ENCODE data around the gene EIF4E3.

Gene EIF4E3

DNA sequence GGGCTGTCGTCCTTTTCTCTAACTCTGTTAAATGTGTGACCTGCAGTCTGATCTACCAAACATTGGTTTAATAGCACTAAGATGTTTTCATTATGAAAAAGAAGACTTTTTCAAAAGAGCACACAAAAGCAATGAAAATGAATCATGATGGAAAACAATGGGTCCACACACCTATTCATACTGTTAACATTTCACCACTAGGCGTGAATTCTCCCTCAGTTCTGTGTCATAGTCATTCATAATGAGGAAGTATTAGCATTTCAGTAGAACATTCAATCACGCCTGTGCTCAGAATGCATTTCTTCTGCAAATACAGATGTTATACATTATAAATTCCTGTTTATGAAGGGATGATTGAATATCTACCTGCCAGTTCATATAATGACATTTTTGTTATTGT lies 35.9 kb downstream of the EIF4E3 start:
- DNase-seq (ENCODE audit: low read depth): no peak

DNA sequence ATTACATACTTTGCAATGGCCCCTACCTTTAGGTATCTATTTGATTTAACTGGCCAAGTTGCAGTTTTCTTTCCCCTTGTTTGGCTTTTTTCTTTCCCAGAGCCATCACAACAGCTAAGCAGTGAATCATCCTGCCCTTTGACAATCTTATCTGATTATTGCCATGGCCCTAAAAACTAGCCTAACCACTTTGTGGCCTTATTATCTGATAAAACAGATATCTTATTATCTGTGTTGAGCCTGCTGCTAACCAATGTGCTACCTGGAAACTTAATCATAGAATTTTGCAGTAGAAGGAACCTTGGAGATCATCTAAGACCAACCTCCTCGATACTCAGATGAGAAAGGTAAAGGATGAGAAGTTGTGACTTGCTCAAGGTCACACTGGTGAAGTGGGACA lies 37.1 kb downstream of the EIF4E3 start:
- DNase-seq (ENCODE audit: low read depth): no peak

DNA sequence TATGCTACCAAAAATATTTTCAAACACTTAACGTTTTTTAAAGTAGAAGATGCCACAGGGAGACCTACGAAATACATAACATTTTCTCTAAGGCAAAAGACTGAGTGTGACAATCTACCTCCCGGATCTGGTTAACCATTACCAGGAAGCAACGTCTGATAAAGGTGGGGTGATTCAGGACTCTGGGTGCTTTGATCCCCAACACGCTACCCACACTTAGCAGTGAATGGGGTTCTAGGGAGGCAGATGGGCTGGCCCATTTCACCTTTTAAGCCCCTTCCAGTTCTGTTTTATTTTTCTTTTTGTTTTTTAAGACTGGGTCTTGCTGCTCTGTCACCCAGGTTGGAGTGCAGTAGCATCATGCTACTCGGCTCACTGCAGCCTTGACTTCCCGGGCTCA lies 39.5 kb downstream of the EIF4E3 start:
- DNase-seq (ENCODE audit: low read depth): no peak

DNA sequence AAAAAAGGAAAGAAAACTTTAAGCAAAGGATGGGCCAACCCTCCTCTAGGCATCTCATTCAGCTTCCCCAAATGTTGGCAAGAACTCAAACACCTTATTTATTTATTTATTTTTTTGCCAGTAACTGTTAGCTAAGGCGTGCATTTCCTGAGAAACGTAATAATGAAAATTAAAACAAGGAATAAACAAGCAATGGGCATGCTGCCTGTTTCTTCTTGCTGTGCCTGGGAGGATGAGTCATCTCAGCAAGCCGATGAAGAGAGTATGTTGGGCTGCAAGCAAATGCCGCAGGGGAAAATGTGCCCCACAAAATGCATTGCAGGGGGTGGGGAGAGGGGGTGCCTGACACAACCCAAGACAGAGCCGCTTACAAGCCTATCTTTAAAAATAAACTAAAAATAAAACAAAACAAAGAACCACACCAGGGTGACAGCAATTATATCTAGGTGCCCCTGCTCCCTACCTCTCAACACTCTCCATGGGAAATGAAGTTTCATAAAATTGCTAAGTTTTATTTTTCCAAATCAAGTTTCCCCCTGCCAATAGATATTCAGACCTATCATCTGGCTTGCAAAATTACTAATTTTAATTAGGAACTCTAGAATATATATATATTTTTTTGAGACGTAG lies 40.3 kb downstream of the EIF4E3 start:
- no peak for DNase-seq (ENCODE audit: low read depth)

DNA sequence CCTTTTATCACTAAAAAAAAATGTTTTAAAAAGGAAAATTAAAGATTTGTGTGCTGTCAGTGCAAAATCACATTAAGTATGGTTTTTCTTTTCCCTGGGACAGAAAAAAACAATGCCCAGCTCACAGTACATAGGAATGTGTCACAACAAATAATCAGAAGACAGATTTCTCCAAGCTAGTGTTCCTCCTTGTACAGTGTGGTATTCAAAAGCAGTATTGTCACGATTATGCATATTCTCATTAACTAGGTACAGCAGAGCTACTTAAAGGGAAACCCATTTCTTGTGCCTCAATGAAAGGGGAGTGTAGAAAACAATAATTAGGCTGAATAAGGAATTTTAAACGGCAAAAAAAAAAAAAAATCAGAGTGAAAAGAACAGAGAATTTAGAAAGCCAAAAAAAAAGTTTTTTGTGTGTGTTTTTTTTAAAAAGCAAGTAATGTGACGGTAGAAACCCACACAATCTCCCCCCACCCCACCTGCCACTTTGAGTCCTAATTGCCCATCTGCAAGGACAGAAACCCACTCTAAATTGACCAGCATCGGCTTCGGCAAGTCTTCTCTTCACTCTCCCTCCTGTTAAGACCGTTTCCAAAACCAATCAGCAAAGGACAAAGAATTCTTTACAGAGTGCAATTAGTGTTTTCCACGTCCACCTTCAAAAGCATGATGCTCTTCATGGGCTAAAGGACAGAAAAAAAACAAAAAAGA lies 41.0 kb downstream of the EIF4E3 start:
- DNase-seq (ENCODE audit: low read depth): no peak

DNA sequence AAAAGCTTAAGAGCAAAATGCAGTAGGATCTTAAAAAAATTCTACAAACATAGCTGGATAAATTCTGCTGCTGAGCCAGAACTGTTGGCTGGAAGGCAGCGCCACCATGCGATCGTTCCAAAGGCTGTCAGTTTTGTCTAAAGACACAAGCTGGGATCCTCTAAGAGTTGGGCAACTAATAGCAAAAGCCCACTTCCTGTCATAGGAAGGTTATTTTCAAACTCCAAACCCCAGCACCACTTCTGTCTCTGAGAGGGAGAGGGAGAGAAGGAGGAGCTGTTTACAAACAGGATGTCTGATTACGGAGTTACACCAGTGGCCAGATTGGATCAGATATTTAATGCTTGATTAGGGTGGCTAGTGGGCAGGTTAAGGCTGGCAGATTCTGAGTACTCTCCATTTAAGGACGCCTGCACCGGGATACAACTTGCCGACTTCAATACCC lies 44.0 kb downstream of the EIF4E3 start:
- no peak for DNase-seq (ENCODE audit: low read depth)

DNA sequence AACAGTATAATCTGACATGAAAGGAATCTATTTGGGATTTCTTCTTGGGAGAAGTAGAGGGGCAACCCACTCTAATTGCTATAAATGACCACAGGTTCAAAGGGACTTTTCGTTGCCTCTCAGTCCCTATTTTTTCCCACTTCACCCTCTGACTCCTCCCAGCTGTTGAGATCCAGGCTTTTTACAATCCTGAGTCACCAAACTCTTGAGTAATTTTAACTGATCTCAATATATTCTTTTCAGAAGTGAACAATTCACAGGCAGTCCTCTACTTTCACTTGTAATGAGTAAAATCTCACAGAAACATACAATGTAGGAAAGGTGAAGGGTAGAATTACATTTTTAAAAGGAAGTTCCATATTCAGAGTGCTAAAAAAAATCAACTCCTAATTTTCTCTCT lies 44.6 kb downstream of the EIF4E3 start:
- DNase-seq (ENCODE audit: low read depth): no peak

DNA sequence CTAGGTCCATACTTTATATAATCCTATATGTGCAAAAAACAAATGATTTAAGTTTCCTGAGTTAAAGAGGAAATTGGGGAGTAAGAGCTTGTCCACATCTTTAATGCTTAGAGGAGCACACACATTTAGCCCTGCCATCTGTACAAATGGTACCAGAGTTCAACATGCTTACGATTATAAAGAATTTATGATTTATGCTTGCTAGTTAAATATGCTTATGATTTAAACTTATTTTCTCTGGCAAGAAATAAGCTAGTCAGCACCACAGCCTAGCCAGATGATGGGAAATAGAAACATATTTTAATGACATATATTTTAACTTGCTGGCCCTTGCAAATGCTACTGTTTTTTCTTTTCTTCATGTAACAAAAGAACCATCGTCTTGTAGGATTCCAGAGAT lies 48.3 kb downstream of the EIF4E3 start:
- no peak for DNase-seq (ENCODE audit: low read depth)

DNA sequence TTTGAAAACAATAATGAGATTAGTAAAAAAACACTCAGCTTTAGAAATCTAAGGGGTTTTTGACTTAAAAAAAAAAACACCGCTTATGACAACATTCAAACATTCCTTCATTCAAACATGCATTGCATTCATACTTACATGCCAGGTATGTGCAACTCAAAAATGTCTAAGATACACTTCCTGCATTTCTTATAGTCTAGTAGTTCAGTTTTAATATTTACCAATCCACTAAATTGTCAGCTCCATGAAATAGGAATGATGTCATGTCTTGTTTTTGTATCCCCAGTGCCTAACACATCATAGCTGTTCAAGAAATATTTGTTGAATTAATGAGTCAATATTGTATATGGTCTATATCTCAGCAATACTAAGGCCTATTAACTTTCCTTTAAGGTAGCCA lies 51.7 kb downstream of the EIF4E3 start:
- no peak for DNase-seq (ENCODE audit: low read depth)

DNA sequence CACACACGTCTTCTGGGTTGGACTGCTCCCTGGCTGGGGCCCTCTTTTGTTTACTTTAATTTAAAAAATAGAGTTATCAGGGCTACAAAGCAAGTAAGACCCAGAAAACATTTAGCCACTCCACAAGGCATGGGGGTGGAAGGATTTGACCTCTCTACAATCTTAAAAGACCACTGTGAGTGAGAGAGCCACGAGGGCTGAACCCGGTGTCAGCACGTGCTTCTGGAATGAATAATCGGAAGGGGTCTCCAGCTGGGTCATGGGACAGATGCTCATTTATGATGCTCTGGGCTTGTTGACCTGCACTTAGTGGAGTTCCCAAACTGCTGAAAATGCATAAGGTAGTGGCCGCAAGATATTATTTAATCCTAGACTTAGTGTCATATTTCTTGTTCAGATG lies 52.4 kb downstream of the EIF4E3 start:
- no peak for DNase-seq (ENCODE audit: low read depth)

DNA sequence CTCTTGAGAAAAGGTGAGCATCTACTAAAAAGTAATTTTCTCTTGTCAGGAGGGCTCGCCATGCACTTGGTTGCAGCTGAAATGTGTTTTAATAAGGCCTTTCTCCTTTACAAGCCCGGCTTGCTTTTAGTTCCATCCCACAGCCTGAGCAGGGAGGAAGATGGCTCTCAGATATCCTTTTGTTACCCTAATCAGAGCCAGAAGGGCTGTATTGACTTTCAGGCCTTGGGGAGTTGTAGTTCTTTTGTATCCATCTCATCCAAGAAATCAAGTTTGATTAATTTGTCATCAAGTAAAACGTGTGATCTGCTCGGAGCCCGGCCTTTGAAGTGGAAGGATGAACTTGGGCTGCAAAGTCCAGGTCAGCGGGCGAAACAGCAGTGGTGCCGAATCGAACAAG lies 52.9 kb downstream of the EIF4E3 start:
- no peak for DNase-seq (ENCODE audit: low read depth)

DNA sequence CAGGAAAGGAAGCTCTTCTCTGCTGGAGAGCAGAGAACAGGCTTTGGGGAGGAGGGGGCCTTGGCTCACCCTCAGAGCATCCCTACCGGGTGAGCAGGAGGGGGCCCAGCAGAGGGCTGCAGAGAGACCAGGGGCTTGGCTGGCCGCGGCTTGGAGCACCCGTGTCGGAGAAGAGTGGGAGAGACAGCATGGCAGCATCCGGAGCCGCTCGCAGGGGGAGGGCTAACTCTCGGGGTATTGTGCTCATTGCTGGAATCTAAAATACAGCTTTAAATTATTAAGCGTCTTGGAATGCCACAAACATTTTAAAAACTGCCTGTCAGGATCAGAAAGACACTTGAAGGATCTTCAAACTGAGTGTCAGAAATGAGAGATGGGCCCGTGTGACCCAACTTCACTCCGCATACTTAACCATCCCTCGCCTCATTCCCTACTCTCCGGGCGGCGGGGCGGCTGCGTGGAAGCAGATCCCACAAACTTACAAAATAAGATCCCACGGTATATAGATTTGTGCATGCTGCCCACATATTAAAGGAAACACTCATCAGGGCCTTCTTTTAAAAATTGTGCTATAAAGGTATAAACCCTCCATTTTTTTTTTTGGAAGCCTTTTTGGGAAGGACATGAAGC lies 53.9 kb downstream of the EIF4E3 start:
- DNase-seq (ENCODE audit: low read depth): no peak

DNA sequence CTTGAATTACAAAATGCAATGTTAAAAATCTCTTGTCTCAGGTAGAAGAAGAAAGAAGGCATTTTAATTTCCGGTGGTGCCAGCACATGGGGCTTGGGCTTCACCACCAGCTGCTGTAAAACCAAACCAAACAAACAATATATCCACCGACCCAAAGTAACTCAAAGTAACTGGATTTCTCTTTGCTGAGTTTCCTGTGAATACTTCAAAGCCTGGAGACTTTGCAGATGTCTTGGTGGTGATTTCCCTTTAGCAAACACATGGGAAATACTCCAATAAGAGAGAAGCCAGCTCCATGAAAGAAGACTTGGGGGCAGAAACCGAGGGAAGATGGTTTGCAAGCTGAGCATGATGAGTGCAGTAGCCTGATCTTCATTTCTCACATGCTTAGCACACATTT lies 62.6 kb downstream of the EIF4E3 start:
- no peak for DNase-seq (ENCODE audit: low read depth)

DNA sequence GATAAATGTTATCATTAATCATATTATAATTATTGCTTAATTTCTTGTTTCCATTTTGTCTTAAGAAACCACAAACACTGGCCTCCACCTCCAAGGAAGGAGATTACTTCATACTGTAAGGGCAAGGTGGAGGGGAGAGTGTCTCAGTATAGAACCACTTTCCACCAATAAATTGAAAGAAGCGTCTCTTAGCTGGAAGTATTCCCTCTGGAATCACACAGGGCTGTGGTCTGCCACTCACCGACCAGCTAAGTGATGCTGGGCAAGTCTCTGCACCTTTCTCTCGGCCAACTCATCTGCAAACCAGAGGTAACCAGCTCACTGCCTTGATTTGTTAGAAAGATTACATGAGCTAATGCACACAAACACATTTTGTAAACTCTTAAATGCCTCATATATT lies 63.1 kb downstream of the EIF4E3 start:
- no peak for DNase-seq (ENCODE audit: low read depth)

DNA sequence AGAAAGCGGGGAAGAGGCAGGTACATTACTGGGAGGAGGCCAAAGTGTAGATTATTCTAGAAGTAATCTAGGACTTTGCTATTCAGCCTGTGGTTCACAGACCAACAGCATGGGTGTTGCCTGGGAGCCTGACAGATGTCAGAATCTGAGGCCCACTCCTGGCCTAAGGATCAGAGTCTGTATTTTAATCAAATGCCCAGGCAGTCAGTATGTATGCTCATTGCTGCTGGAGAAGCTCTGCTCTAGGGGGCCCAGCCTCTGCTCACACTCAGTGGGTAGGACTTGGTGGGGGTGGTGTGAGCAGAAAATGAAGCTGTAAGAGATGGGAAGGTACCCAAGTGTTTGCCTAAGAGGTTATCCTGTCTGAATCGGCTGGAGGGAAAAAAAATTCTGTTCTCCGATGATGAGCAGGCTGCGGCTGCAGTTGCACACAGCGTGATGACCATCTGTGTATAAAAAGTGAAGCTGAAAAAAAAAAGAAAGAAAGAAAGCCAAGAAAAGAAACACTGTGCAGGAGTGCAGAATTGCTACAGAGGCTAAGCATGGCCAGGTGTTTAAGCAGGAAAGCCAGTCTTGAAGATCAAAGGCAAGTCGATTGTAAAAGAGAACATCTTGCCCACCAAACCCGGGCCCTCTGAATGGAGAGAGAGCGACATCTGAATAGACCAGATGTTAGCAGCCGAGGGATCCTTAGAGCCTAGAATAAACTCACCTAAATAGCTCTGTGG lies 65.2 kb downstream of the EIF4E3 start:
- DNase-seq (ENCODE audit: low read depth): no peak

DNA sequence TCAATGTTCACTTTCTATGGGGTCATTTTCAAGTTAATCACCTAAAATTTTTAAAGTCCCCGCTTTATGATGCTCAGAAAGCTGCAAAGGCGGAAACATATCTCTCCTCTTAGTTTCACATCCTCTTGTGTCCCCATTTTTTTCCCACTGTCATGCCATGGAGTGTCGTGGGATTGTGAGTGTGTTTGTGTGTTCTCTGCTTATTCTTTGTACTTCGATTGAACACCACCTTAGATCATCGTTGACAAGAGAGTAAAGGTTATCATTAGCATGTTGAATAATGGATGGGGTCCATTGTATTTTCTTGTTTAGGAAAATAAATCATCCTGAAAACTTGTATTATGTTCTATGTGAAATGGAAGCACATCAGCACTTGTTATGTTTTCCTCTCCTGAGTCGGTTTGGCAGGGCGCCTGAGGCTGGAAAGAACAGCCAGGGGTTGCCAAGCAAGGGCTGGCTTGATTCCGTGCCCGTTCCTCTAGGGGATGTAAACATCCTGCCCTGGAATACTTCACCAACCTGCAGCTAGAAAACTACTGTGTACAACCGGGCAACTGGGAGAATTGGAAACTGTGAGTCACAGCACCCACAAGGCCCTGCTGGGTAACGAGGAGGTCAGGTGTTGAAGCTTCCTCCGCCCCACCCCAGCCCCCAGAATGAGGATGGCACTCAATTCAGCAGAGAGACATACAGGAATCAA lies 67.2 kb downstream of the EIF4E3 start:
- DNase-seq (ENCODE audit: low read depth): no peak

DNA sequence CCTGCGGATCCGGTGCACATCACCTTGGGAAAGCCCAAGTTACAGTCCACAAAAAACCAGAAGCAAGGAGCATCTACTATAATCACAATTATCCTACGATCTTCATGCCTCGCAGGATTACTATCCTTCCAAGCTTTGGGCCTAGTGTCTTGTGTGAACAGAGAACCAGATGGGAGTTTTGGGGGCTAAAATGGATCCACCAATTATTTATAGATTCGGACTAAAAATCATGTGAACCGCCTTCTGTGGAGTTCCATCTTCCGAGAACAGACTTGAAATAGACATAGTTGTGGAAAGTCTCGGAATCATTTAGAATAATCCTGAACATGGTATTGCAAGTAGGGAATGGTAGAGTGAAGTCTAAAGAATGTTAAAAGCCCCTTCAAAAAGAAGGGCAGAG lies 70.1 kb downstream of the EIF4E3 start:
- no peak for DNase-seq (ENCODE audit: low read depth)

DNA sequence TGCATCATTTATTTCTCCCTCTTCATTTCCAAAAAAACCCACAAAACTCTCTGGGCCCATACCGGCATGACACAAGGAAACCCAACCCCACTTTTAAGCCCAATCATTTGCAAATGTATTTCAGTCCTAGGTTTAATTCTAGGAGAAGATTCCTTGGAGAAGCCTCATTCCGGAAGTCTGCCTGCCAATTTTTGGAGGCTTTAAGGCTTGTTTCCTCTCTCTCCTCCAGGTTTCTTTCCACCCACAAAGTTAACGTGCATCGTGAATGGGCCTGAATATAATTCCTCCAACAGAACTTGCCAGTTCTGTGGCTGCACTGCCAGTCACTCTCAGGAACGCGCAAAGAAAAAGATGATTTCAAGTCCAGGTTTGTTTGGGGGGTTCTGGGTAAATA lies 71.8 kb downstream of the EIF4E3 start:
- no peak for DNase-seq (ENCODE audit: low read depth)

DNA sequence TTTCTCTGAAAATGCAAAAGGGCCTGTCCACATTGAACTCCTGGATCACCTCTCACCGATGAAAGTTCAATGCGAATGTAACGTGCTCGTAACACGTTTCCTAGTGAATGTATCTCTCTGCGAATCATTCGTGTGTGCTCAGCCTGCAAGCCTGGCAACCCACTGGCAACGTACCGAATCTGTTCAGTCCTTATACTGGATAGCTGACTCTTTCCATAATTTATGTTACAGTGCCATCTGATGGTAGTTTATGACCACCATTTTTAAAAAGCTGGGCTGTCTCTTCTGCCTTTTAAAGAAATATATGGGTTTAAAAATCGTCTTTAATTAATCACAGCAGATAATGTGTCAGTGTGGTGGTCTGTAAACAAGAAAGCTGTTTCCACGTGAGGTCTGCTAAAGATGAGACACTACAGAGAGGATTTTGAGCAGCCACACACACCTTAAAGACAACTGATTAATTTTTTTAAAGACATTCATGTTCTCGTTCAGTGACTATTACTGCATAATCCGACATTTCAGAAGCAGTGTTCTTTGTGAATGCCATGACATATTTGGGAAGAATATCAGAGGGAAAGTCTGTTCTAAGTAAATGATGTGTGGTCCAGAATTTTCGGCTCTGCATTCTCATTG lies 72.3 kb downstream of the EIF4E3 start:
- no peak for DNase-seq (ENCODE audit: low read depth)

DNA sequence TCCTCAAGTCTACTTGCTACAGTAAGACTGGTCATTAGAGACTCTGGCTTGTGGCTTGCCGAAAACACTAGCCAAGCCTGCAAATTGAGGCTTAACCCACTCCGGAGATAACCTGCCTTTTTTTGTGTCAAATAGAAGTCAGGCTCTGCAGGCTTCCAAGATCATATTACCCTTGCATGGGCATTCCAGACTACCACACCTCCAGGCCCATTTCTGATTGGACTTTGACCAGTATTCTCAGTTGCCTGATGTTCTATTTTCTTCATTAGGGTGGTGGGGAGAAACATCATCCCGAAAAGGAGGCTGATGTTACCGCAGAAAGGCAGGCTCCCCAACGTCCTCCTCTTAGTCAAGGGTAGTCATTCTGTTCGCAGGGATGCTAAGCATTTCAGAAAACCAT lies 73.6 kb downstream of the EIF4E3 start:
- no peak for DNase-seq (ENCODE audit: low read depth)

DNA sequence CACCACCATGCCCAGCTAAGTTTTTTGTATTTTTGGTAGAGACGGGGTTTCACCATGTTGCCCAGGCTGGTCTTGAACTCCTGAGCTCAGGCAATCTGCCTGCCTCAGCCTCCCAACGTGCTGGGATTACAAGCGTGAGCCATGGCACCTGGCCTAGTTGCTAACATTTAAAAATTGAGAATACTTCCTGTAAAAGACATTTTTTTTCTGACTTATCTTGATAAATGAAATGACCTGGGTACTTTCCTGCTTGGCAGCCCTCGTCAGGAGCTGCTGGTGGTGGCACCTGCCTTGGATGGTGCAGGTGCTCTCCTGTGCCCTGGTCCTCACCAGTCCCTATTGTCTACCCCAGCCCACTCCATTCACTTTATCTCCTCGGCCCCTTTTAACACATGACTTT lies 74.8 kb downstream of the EIF4E3 start:
- no peak for DNase-seq (ENCODE audit: low read depth)

DNA sequence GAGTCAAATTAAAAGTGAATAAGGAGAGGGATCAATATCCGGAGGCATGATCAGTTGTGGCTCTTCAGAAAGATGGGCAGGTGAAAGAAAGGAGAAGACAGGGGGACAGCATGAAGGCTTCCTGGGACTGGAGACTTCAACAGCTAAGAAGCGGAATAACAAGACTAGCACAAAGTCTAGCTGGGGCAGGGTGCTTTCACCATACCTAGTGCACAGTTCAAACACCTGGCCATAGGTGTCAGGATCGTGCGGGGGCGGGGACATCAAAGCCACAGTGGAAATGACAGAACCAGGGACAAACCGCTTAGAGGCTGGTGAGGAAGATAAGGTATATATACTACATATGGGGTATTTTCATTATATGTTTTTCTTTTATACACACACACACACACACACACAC lies 75.4 kb downstream of the EIF4E3 start:
- DNase-seq (ENCODE audit: low read depth): no peak
